Right lobe of liver (tissue), 6 donors: ENCODE measurements around the gene KLHL24. TPM values are rescaled to one million over a fixed set of nuclear protein-coding genes. Genes with fewer than 3 reads are reported as not detected.
A peak's percentile ranks its signal among the peaks of the same experiment; 100 is the strongest.

ENCODE experiments used
- ATAC-seq, 4 donors: fragments of 200-7000 bp; cut with Tn5 transposase; one replicate each; pipeline ENCODE4 v1.9.1; 2020; ENCODE audit warnings: mild to moderate bottlenecking in 4 of 4, moderate library complexity in 4 of 4
- DNase-seq, 3 donors: peaks; one replicate each; pipeline ENCODE4 v3.0.0-alpha.2; 2020
- H3K27ac ChIP-seq, 3 donors: fragments of 200-600 bp; one replicate each; pipeline ENCODE4 v1.8.0; 2022
- H3K27me3 ChIP-seq, 2 donors: fragments of 200-600 bp; one replicate each; pipeline ENCODE4 v1.8.0; 2022
- H3K36me3 ChIP-seq, 4 donors: fragments of 200-600 bp; sonication (generic) in 1 of 4; one replicate each; pipeline versions ENCODE4 v1.5.1 to v1.8.0; 2017 to 2022; ENCODE audit warnings: control low read depth in 1 of 4
- H3K4me1 ChIP-seq, 4 donors: fragments of 200-600 bp; sonication (generic) in 1 of 4; one replicate each; pipeline versions ENCODE4 v1.5.1 to v1.8.0; 2017 to 2022; ENCODE audit warnings: control low read depth in 1 of 4
- H3K4me3 ChIP-seq, 3 donors: fragments of 200-600 bp; one replicate each; pipeline ENCODE4 v1.8.0; 2022
- H3K9me3 ChIP-seq, 4 donors: fragments of 200-600 bp; sonication (generic) in 1 of 4; one replicate each; pipeline versions ENCODE4 v1.5.1 to v1.8.0; 2017 to 2022; ENCODE audit warnings: control low read depth in 1 of 4
- CTCF ChIP-seq, 4 donors: fragments of 200-600 bp in 3 of 4; fragments of 450-650 bp in 1 of 4; IDR thresholded peaks; one replicate each; pipeline versions ENCODE4 v1.5.1 to v1.8.0; 2016 to 2022; ENCODE audit warnings: antibody characterized with exemption in 4 of 4, mild to moderate bottlenecking in 2 of 4
- POLR2A ChIP-seq: fragments of 450-650 bp; IDR thresholded peaks from one replicate; pipeline ENCODE4 v1.6.1; 2017; ENCODE audit warnings: antibody characterized with exemption, mild to moderate bottlenecking
- WGBS: methylation state at CpG from one replicate; pipeline ENCODE4 v1.1.6; 2018; ENCODE audit warnings: low coverage, low lambda C conversion rate; ENCODE audit not compliant: insufficient coverage; ENCODE audit errors: missing lambda C conversion rate; 5-methylcytosine and 5-hydroxymethylcytosine counted together
- intact Hi-C, 2 donors: fragments of 100-400 bp; cut with DNase I; formaldehyde crosslinking; loops; one replicate each; pipeline versions ENCODE4 v1.11.2 to v1.14.1; 2022
- long read RNA-seq: library from polyadenylated mRNA; unstranded; transcript quantifications from one replicate; pipeline ENCODE4 v2.0.0, GENCODE V29; 2019
- total RNA-seq, 6 experiments: library from RNA; depleted of rRNA in 2 of 6; stranded (reverse); fragments of >200 nt in 2 of 6; fragmentation: NEBNext Ultra II Directional in 3 of 6; extraction: Animal tissue kit (Norgen Biotek cat#: 25700) in 3 of 6; gene quantifications; one replicate each; pipeline versions ENCODE4 v1.1.0 to v1.2.4, GENCODE V29; 2016 to 2023
- donor health status: DM: no; HTN: yes; CAD: no.
- donor health status: DM: no; HTN: no; CAD: no.
- donor health status: DM: no; HTN: no; CAD: no.
- donor health status: DM: no; HTN: yes; CAD: no.
- donor health status: DM: no; HTN: yes; CAD: no.

Gene KLHL24
- total RNA-seq = 10 to 100 TPM; 26.3 to 43.9 (median 32.0) TPM
- long read RNA-seq, partial matches to known transcripts = 0 of 5 reads
- long read RNA-seq, other reads (novel, unspliced or antisense) = 5 of 5 reads

GRCh38 chr3:183635431-183636220 lies at the start of gene KLHL24:
Gene KLHL24 (plus strand): TSS chr3:183635623. CDS start chr3:183650357, 14,734 bp downstream.
- Histone ChIP-seq H3K4me1 (peaks cover 0 to 23% (median 0%) of the 10 kb centered on the region in 4 donors), H3K27me3 (no peaks in the 10 kb centered on the region), H3K27ac (peak within 1 kb of the TSS; percentile 99 to 100 (median 99)), H3K4me3 (peak within 1 kb of the TSS; percentile 92 to 98 (median 95)), H3K36me3 (no peaks in the 10 kb centered on the region), H3K9me3 (no peaks in the 10 kb centered on the region)
- peak; percentile 84 to 87 (median 86) for ATAC-seq
- TF ChIP-seq POLR2A (peak; percentile 98), CTCF (IDR thresholded peaks at IDR 0.05) (no peak)
- intact Hi-C loops = no loop called here
- DNase-seq = peak; percentile 96 to 97 (median 97)
- 0% methylated on average over 6 of the region's 76 CpGs for WGBS

GRCh38 chr3:183586477-183586876 lies 48.9 kb upstream of the KLHL24 start:
- ATAC-seq = no peak
- H3K9me3 ChIP-seq = no peaks in the 10 kb centered on the region
- peaks cover 0 to 34% (median 14%) of the 10 kb centered on the region in 4 donors for H3K4me1 ChIP-seq
- H3K27me3 ChIP-seq = no peaks in the 10 kb centered on the region
- H3K27ac ChIP-seq = no peak overlapping the region
- intact Hi-C loops = no loop called here
- WGBS = 58% methylated on average over 5 of the region's 5 CpGs
- no peak for TF ChIP-seq POLR2A
- TF ChIP-seq CTCF (IDR thresholded peaks at IDR 0.05) = no peak
- H3K36me3 ChIP-seq = no peaks in the 10 kb centered on the region
- DNase-seq = no peak
- no peak overlapping the region for H3K4me3 ChIP-seq

- TF ChIP-seq CTCF (IDR thresholded peaks at IDR 0.05) (no peak), POLR2A (no peak)
- Histone ChIP-seq H3K27me3 (no peaks in the 10 kb centered on the region), H3K36me3 (no peaks in the 10 kb centered on the region), H3K9me3 (no peaks in the 10 kb centered on the region), H3K4me1 (peaks cover 0 to 33% (median 14%) of the 10 kb centered on the region in 4 donors), H3K27ac (no peak overlapping the region), H3K4me3 (no peak overlapping the region)
- ATAC-seq = peak in 3 of 4 donors; percentile 47 to 48 (median 48)
- intact Hi-C loops = no loop called here
- WGBS = 64% methylated on average over 2 of the region's 2 CpGs
- no peak for DNase-seq
Observed at GRCh38 chr3:183587336-183587735, 48.1 kb upstream of the KLHL24 start.

GRCh38 chr3:183590442-183590841 lies 45.0 kb upstream of the KLHL24 start:
- WGBS = 89% methylated on average over 1 of the region's 6 CpGs
- no peaks in the 10 kb centered on the region for H3K27me3 ChIP-seq

More at GRCh38 chr3:183590442-183590841, 45.0 kb upstream of the KLHL24 start:
- H3K27ac ChIP-seq = no peak overlapping the region
- DNase-seq = no peak
- TF ChIP-seq CTCF (IDR thresholded peaks at IDR 0.05) (no peak), POLR2A (no peak)
- H3K4me3 ChIP-seq = no peak overlapping the region
- intact Hi-C loops = no loop called here
- H3K4me1 ChIP-seq = peaks cover 0 to 5% (median 0%) of the 10 kb centered on the region in 4 donors
- no peaks in the 10 kb centered on the region for H3K36me3 ChIP-seq
- H3K9me3 ChIP-seq = no peaks in the 10 kb centered on the region
- no peak for ATAC-seq
